CD14-positive monocyte (primary cell): ENCODE data around the gene GNAS. TPM values are rescaled to one million over a fixed set of nuclear protein-coding genes. Genes with fewer than 3 reads are reported as not detected.
A peak's percentile ranks its signal among the peaks of the same experiment; 100 is the strongest.

Experiments used
- DNase-seq, 3 donors: peaks; one replicate each; pipeline ENCODE4 v3.0.0-alpha.2; 2011 to 2022
- H2AFZ ChIP-seq: 2 replicates; pipeline ENCODE4 v1.6.0; 2012; ENCODE audit warnings: mild to moderate bottlenecking, low read depth, low read length, inconsistent platforms; ENCODE audit not compliant: insufficient read depth, poor library complexity, severe bottlenecking
- H3K27ac ChIP-seq, 2 donors: 1 replicate in 1 of 2; 2 replicates in 1 of 2; pipeline ENCODE4 v1.5.1; 2012 to 2013; ENCODE audit warnings: low read length in 2 of 2, control low read depth in 1 of 2, inconsistent platforms in 1 of 2, low read depth in 1 of 2, mild to moderate bottlenecking in 1 of 2
- H3K27me3 ChIP-seq, 2 donors: one replicate each; pipeline versions ENCODE4 v1.6.0 to v1.6.1; 2011 to 2013; ENCODE audit warnings: low read length in 2 of 2; ENCODE audit not compliant: control insufficient read depth in 2 of 2, insufficient read depth in 2 of 2
- H3K36me3 ChIP-seq, 2 donors: replicated peaks in 1 of 2; 1 replicate in 1 of 2; 2 replicates in 1 of 2; pipeline versions ENCODE4 v1.5.1 to v1.6.1; 2012 to 2013; ENCODE audit warnings: low read length in 2 of 2, control low read depth in 1 of 2, inconsistent platforms in 1 of 2, mild to moderate bottlenecking in 1 of 2; ENCODE audit not compliant: insufficient read depth in 2 of 2, control insufficient read depth in 1 of 2
- H3K4me1 ChIP-seq, 2 donors: 1 replicate in 1 of 2; 2 replicates in 1 of 2; pipeline versions ENCODE4 v1.5.1 to v1.6.1; 2012 to 2013; ENCODE audit warnings: low read length in 2 of 2, control low read depth in 1 of 2, inconsistent platforms in 1 of 2, mild to moderate bottlenecking in 1 of 2, moderate library complexity in 1 of 2; ENCODE audit not compliant: insufficient read depth in 2 of 2, control insufficient read depth in 1 of 2
- H3K4me2 ChIP-seq: replicated peaks from 2 replicates; pipeline ENCODE3; 2012; ENCODE audit warnings: low read length, moderate library complexity, mild to moderate bottlenecking; ENCODE audit not compliant: poor library complexity, severe bottlenecking; ENCODE audit errors: extremely low read depth
- H3K4me3 ChIP-seq, 3 experiments: fragments of 200-600 bp in 1 of 3; sonication (generic) in 1 of 3; replicated peaks in 1 of 3; 1 replicate in 2 of 3; 2 replicates in 1 of 3; pipeline ENCODE4 v1.5.1; 2011 to 2013; ENCODE audit warnings: low read length in 3 of 3, mild to moderate bottlenecking in 3 of 3, control low read depth in 2 of 3, low read depth in 2 of 3, inconsistent platforms in 1 of 3, moderate library complexity in 1 of 3
- H3K79me2 ChIP-seq: 2 replicates; pipeline ENCODE4 v1.6.0; 2012; ENCODE audit warnings: mild to moderate bottlenecking, control low read depth, inconsistent platforms, low read length, moderate library complexity; ENCODE audit not compliant: insufficient read depth
- H3K9ac ChIP-seq: 2 replicates; pipeline ENCODE4 v1.6.0; 2017; ENCODE audit warnings: low read length, mild to moderate bottlenecking; ENCODE audit not compliant: insufficient read depth, poor library complexity, severe bottlenecking
- H3K9me3 ChIP-seq, 2 donors: replicated peaks in 1 of 2; 1 replicate in 1 of 2; 2 replicates in 1 of 2; pipeline versions ENCODE4 v1.5.1 to v1.6.1; 2012 to 2013; ENCODE audit warnings: low read length in 2 of 2, control low read depth in 1 of 2; ENCODE audit not compliant: control insufficient read depth in 1 of 2, insufficient read depth in 1 of 2
- H4K20me1 ChIP-seq: 2 replicates; pipeline ENCODE4 v1.6.0; 2012; ENCODE audit warnings: mild to moderate bottlenecking, low read length, control low read depth, moderate library complexity; ENCODE audit not compliant: insufficient read depth
- H3K27ac Mint-ChIP-seq, 7 donors: one replicate each; pipeline ENCODE4 v1.8.0; 2020; ENCODE audit warnings: mild to moderate bottlenecking in 7 of 7, mixed read lengths in 7 of 7, moderate library complexity in 6 of 7, inconsistent platforms in 2 of 7
- H3K27me3 Mint-ChIP-seq, 3 donors: one replicate each; pipeline ENCODE4 v1.8.0; 2021 to 2022; ENCODE audit warnings: low read depth in 3 of 3, mild to moderate bottlenecking in 3 of 3, mixed read lengths in 3 of 3, moderate library complexity in 3 of 3, inconsistent platforms in 1 of 3
- H3K36me3 Mint-ChIP-seq, 2 donors: one replicate each; pipeline ENCODE4 v1.8.0; 2020; ENCODE audit warnings: mixed read lengths in 2 of 2, inconsistent platforms in 1 of 2, mild to moderate bottlenecking in 1 of 2
- H3K4me1 Mint-ChIP-seq: one replicate; pipeline ENCODE4 v1.8.0; 2020; ENCODE audit warnings: mild to moderate bottlenecking, mixed read lengths
- H3K4me3 Mint-ChIP-seq, 2 donors: one replicate each; pipeline ENCODE4 v1.8.0; 2020; ENCODE audit warnings: mild to moderate bottlenecking in 2 of 2, mixed read lengths in 2 of 2, moderate library complexity in 1 of 2
- H3K9me3 Mint-ChIP-seq, 7 donors: one replicate each; pipeline ENCODE4 v1.8.0; 2020 to 2022; ENCODE audit warnings: mixed read lengths in 7 of 7, mild to moderate bottlenecking in 6 of 7, moderate library complexity in 6 of 7, inconsistent platforms in 2 of 7
- WGBS: methylation state at CpG from one replicate; pipeline ENCODE4 v1.1.5; 2013; ENCODE audit warnings: missing lambda C conversion rate; ENCODE audit not compliant: insufficient coverage; 5-methylcytosine and 5-hydroxymethylcytosine counted together
- intact Hi-C, 2 donors: fragments of 100-400 bp; cut with micrococcal nuclease; formaldehyde crosslinking; loops; one replicate each; pipeline versions ENCODE4 v1.15.0 to v1.15.1; 2023
- polyA plus RNA-seq, 3 donors: library from polyadenylated mRNA; depleted of rRNA in 1 of 3; unstranded in 2 of 3; stranded (reverse) in 1 of 3; fragments of 300-500 nt in 2 of 3; fragments of >200 nt in 1 of 3; fragmentation: Illumina TruSeq in 2 of 3; gene quantifications; 1 replicate in 2 of 3; 2 replicates in 1 of 3; pipeline ENCODE4 v1.2.3, GENCODE V29; 2012 to 2021
- TF ChIP-seq, protein P1 (sequence below): fragments of 200-600 bp; IDR thresholded peaks from one replicate; pipeline ENCODE4 v1.8.0; 2022; ENCODE audit warnings: antibody characterized with exemption, mild to moderate bottlenecking

Gene GNAS
- polyA plus RNA-seq, 3 donors, result 109 to 1,105 (median 124) TPM

GRCh38 chr20:58838174-58838573 lies 14.3 kb upstream of the GNAS start:
- Mint-ChIP-seq H3K9me3 (peaks cover 15 to 25% (median 22%) of the 10 kb centered on the region in 7 donors), H3K27me3 (peaks cover 53 to 72% (median 59%) of the 10 kb centered on the region in 3 donors), H3K27ac (no peak overlapping the region), H3K4me1 (no peaks in the 10 kb centered on the region), H3K36me3 (peaks cover 0 to 4% of the 10 kb centered on the region in 2 donors), H3K4me3 (peak overlapping the region in 1 of 2 donors; percentile 16)
- H4K20me1 ChIP-seq, result no peaks in the 10 kb centered on the region
- H3K27ac ChIP-seq, result no peak overlapping the region
- H3K4me1 ChIP-seq, result no peaks in the 10 kb centered on the region
- H3K36me3 ChIP-seq, result no peaks in the 10 kb centered on the region
- DNase-seq, result no peak
- no peak overlapping the region for H3K4me2 ChIP-seq
- 100% methylated on average over 1 of the region's 4 CpGs for WGBS
- TF ChIP-seq, protein P1, sequence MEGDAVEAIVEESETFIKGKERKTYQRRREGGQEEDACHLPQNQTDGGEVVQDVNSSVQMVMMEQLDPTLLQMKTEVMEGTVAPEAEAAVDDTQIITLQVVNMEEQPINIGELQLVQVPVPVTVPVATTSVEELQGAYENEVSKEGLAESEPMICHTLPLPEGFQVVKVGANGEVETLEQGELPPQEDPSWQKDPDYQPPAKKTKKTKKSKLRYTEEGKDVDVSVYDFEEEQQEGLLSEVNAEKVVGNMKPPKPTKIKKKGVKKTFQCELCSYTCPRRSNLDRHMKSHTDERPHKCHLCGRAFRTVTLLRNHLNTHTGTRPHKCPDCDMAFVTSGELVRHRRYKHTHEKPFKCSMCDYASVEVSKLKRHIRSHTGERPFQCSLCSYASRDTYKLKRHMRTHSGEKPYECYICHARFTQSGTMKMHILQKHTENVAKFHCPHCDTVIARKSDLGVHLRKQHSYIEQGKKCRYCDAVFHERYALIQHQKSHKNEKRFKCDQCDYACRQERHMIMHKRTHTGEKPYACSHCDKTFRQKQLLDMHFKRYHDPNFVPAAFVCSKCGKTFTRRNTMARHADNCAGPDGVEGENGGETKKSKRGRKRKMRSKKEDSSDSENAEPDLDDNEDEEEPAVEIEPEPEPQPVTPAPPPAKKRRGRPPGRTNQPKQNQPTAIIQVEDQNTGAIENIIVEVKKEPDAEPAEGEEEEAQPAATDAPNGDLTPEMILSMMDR, result no peak
- H2AFZ ChIP-seq, result no peak overlapping the region
- H3K9ac ChIP-seq, result no peak overlapping the region
- peaks cover 14 to 53% of the 10 kb centered on the region in 2 donors for H3K27me3 ChIP-seq
- intact Hi-C loops, result no loop called here
- peaks cover 12 to 28% of the 10 kb centered on the region in 2 donors for H3K9me3 ChIP-seq
- no peak overlapping the region for H3K4me3 ChIP-seq
- H3K79me2 ChIP-seq, result no peaks in the 10 kb centered on the region

DNA sequence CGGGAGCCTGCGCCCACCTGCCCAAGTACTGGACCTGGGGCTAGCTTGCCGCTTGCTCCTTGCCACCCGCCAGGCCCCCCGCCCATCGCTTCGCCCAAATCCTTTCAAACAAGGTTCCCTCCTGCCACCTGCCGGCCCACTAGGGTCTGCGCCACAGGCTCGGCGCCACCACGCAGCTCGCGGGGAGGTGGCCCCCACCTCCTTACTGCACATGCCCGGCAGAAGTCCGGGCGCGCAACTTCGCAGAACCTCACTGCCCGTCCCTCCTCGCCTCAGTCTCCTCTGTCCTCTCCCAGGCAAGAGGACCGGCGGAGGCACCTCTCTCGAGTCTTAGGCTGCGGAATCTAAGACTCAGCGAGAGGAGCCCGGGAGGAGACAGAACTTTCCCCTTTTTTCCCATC lies 13.0 kb upstream of the GNAS start:
- Histone ChIP-seq H3K36me3 (no peaks in the 10 kb centered on the region), H3K4me2 (no peak overlapping the region), H3K79me2 (no peaks in the 10 kb centered on the region), H3K27ac (no peak overlapping the region), H4K20me1 (no peaks in the 10 kb centered on the region), H3K9ac (no peak overlapping the region), H3K27me3 (peaks cover 25 to 66% of the 10 kb centered on the region in 2 donors), H2AFZ (no peak overlapping the region), H3K9me3 (peaks cover 12 to 28% of the 10 kb centered on the region in 2 donors), H3K4me3 (no peak overlapping the region), H3K4me1 (no peaks in the 10 kb centered on the region)
- H3K27ac Mint-ChIP-seq, result no peak overlapping the region
- H3K9me3 Mint-ChIP-seq, result peaks cover 15 to 25% (median 22%) of the 10 kb centered on the region in 7 donors
- WGBS, result 35% methylated on average over 14 of the region's 27 CpGs
- DNase-seq, result peak in 1 of 3 donors; percentile 11
- H3K27me3 Mint-ChIP-seq, result peaks cover 64 to 81% (median 72%) of the 10 kb centered on the region in 3 donors
- no peaks in the 10 kb centered on the region for H3K4me1 Mint-ChIP-seq
- H3K36me3 Mint-ChIP-seq, result peaks cover 0 to 4% of the 10 kb centered on the region in 2 donors
- TF ChIP-seq, protein P1, result peak; percentile 8
- intact Hi-C loops, result no loop called here
- peak overlapping the region in 1 of 2 donors; percentile 85 for H3K4me3 Mint-ChIP-seq
